Measurements from ENCODE around the gene UBE3D. TPM values are rescaled to one million over a fixed set of nuclear protein-coding genes. Genes with fewer than 3 reads are reported as not detected.
"Not testable (repeated sequence)": the region's sequence is repeated elsewhere in the genome, so short reads cannot be mapped to it uniquely, and the experiment has no call there.

UBE3D gene
- total and polyA plus RNA-seq, 2 experiments from 2014 or later: 7.3 to 11.4 TPM

- no peak for DNase-seq (ENCODE audit: low spot score)
- Histone ChIP-seq H3K4me1 (ENCODE audit: insufficient read depth) (no peaks in the 10 kb centered on the region), H3K4me3 (no peak overlapping the region), H3K27me3 (no peaks in the 10 kb centered on the region), H3K9me2 (replicated peaks; ENCODE audit: insufficient read depth) (no peaks in the 10 kb centered on the region), H3K36me3 (replicated peaks; ENCODE audit: insufficient read depth, low read depth) (no peaks in the 10 kb centered on the region), H2AFZ (no peak overlapping the region), H3K4me2 (no peak overlapping the region), H3K27ac (no peak overlapping the region), H3K79me2 (no peaks in the 10 kb centered on the region), H4K20me1 (ENCODE audit: insufficient read depth, poor library complexity, severe bottlenecking) (no peaks in the 10 kb centered on the region), H3K9me3 (ENCODE audit: low read depth) (peaks cover 6% of the 10 kb centered on the region)
- no peak for TF ChIP-seq CTCF (IDR thresholded peaks at IDR 0.05; ENCODE audit: poor library complexity)
- TF ChIP-seq EZH2 (IDR thresholded peaks at IDR 0.05; ENCODE audit: borderline replicate concordance): no peak
- TF ChIP-seq EZH2phosphoT487 (IDR thresholded peaks at IDR 0.05; ENCODE audit: low read depth, severe bottlenecking, unreplicated experiment): no peak
Observed at GRCh38 chr6:82863781-82864180, 201.9 kb downstream of the UBE3D start.

- no peak for DNase-seq (ENCODE audit: low spot score)
- H3K27me3 ChIP-seq: no peaks in the 10 kb centered on the region
- H3K9me3 ChIP-seq (ENCODE audit: low read depth): peaks cover 6% of the 10 kb centered on the region
- H3K4me2 ChIP-seq: no peak overlapping the region
- no peak for TF ChIP-seq EZH2phosphoT487 (IDR thresholded peaks at IDR 0.05; ENCODE audit: low read depth, severe bottlenecking, unreplicated experiment)
- TF ChIP-seq EZH2 (IDR thresholded peaks at IDR 0.05; ENCODE audit: borderline replicate concordance): no peak
- TF ChIP-seq CTCF (IDR thresholded peaks at IDR 0.05; ENCODE audit: poor library complexity): no peak
- no peak overlapping the region for H2AFZ ChIP-seq
- no peaks in the 10 kb centered on the region for H4K20me1 ChIP-seq (ENCODE audit: insufficient read depth, poor library complexity, severe bottlenecking)
- H3K79me2 ChIP-seq: no peaks in the 10 kb centered on the region
- no peak overlapping the region for H3K4me3 ChIP-seq
- H3K9me2 ChIP-seq (replicated peaks; ENCODE audit: insufficient read depth): no peaks in the 10 kb centered on the region
- 74% methylated on average over 1 of the region's 1 CpG for WGBS (ENCODE audit: low lambda C conversion rate, missing lambda C conversion rate)
- no peaks in the 10 kb centered on the region for H3K36me3 ChIP-seq (replicated peaks; ENCODE audit: insufficient read depth, low read depth)
- no peak overlapping the region for H3K27ac ChIP-seq
- H3K4me1 ChIP-seq (ENCODE audit: insufficient read depth): no peaks in the 10 kb centered on the region
Observed at GRCh38 chr6:82862543-82862942, 203.1 kb downstream of the UBE3D start.

DNA sequence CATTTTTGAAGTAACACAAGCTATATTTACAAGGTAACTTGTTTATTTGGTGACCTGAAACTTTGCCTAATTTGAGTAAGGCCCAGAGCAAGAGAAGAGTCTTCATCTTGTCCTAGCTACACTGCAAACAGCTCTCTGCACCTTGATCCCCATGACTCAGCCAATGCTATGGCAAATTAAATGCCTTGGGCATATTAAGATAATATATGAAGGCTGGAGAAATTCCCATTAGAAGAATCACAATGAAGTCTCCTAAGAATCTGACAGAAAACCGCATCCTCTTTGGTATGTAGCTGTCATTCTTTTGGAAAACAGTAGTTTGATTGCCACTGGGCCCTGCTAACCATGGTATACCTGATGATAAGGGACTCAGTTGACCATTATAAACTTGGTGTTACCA lies 204.5 kb downstream of the UBE3D start:
- Histone ChIP-seq H4K20me1 (ENCODE audit: insufficient read depth, poor library complexity, severe bottlenecking) (no peaks in the 10 kb centered on the region), H3K9me3 (ENCODE audit: low read depth) (peaks cover 6% of the 10 kb centered on the region), H3K4me2 (no peak overlapping the region), H3K4me1 (ENCODE audit: insufficient read depth) (no peaks in the 10 kb centered on the region), H3K9me2 (replicated peaks; ENCODE audit: insufficient read depth) (no peaks in the 10 kb centered on the region), H3K27ac (no peak overlapping the region), H3K27me3 (no peaks in the 10 kb centered on the region), H3K36me3 (replicated peaks; ENCODE audit: insufficient read depth, low read depth) (no peaks in the 10 kb centered on the region), H3K4me3 (no peak overlapping the region), H3K79me2 (no peaks in the 10 kb centered on the region), H2AFZ (no peak overlapping the region)
- TF ChIP-seq EZH2phosphoT487 (IDR thresholded peaks at IDR 0.05; ENCODE audit: low read depth, severe bottlenecking, unreplicated experiment) (no peak), CTCF (IDR thresholded peaks at IDR 0.05; ENCODE audit: poor library complexity) (no peak), EZH2 (IDR thresholded peaks at IDR 0.05; ENCODE audit: borderline replicate concordance) (no peak)
- WGBS (ENCODE audit: low lambda C conversion rate, missing lambda C conversion rate): 78% methylated on average over 1 of the region's 1 CpG
- no peak for DNase-seq (ENCODE audit: low spot score)

DNA sequence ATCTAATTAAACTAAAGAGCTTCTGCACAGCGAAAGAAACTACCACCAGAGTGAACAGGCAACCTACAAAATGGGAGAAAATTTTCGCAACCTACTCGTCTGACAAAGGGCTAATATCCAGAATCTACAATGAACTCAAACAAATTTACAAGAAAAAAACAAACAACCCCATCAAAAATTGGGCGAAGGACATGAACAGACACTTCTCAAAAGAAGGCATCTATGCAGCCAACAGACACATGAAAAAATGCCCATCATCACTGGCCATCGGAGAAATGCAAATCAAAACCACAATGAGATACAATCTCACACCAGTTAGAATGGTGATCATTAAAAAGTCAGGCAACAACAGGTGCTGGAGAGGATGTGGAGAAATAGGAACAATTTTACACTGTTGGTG lies 209.6 kb downstream of the UBE3D start:
- H3K4me3 ChIP-seq; H3K4me1 ChIP-seq (ENCODE audit: insufficient read depth); H3K27me3 ChIP-seq; H2AFZ ChIP-seq; DNase-seq (ENCODE audit: low spot score); H3K9me2 ChIP-seq (replicated peaks; ENCODE audit: insufficient read depth); H3K36me3 ChIP-seq (replicated peaks; ENCODE audit: insufficient read depth, low read depth); H3K9me3 ChIP-seq (ENCODE audit: low read depth); H3K27ac ChIP-seq; H3K79me2 ChIP-seq; H3K4me2 ChIP-seq; H4K20me1 ChIP-seq (ENCODE audit: insufficient read depth, poor library complexity, severe bottlenecking): not testable (repeated sequence)
- WGBS (ENCODE audit: low lambda C conversion rate, missing lambda C conversion rate): 91% methylated on average over 5 of the region's 5 CpGs

GRCh38 chr6:82852904-82853303 lies 212.7 kb downstream of the UBE3D start:
- 77% methylated on average over 3 of the region's 3 CpGs for WGBS (ENCODE audit: low lambda C conversion rate, missing lambda C conversion rate)

More at GRCh38 chr6:82852904-82853303, 212.7 kb downstream of the UBE3D start:
- DNase-seq (ENCODE audit: low spot score); H3K9me3 ChIP-seq (ENCODE audit: low read depth); H3K9me2 ChIP-seq (replicated peaks; ENCODE audit: insufficient read depth); H3K4me3 ChIP-seq; H3K36me3 ChIP-seq (replicated peaks; ENCODE audit: insufficient read depth, low read depth); H3K27me3 ChIP-seq; H3K4me2 ChIP-seq; H3K79me2 ChIP-seq; H3K27ac ChIP-seq; H3K4me1 ChIP-seq (ENCODE audit: insufficient read depth); H4K20me1 ChIP-seq (ENCODE audit: insufficient read depth, poor library complexity, severe bottlenecking); H2AFZ ChIP-seq: not testable (repeated sequence)
